GM23248 (cell line): ENCODE data around the gene IRF3. TPM values are rescaled to one million over a fixed set of nuclear protein-coding genes. Genes with fewer than 3 reads are reported as not detected.
"Not testable (repeated sequence)": the region's sequence is repeated elsewhere in the genome, so short reads cannot be mapped to it uniquely, and the experiment has no call there.

ENCODE experiments used
- DNase-seq: peaks from one replicate; pipeline ENCODE4 v3.0.0-alpha.2; 2015
- H2AFZ ChIP-seq: fragments of 200-600 bp; sonication (generic); 2 replicates; pipeline ENCODE4 v1.6.1; 2016; ENCODE audit warnings: antibody characterized with exemption
- H3F3A ChIP-seq: fragments of 200-600 bp; sonication (generic); 2 replicates; pipeline ENCODE4 v1.6.1; 2016; ENCODE audit warnings: mild to moderate bottlenecking, antibody characterized with exemption, mixed run types; ENCODE audit not compliant: insufficient read depth
- H3K27ac ChIP-seq: fragments of 200-600 bp; sonication (generic); 2 replicates; pipeline ENCODE4 v1.5.1; 2016; ENCODE audit warnings: mild to moderate bottlenecking
- H3K27me3 ChIP-seq: fragments of 200-600 bp; sonication (generic); replicated peaks from 2 replicates; pipeline ENCODE4 v1.6.1; 2016; ENCODE audit warnings: mild to moderate bottlenecking; ENCODE audit not compliant: insufficient read depth
- H3K36me3 ChIP-seq: fragments of 200-600 bp; sonication (generic); 2 replicates; pipeline ENCODE4 v1.6.1; 2016; ENCODE audit warnings: low read depth, mild to moderate bottlenecking
- H3K4me1 ChIP-seq: fragments of 200-600 bp; sonication (generic); 2 replicates; pipeline ENCODE4 v1.6.1; 2016; ENCODE audit warnings: mild to moderate bottlenecking; ENCODE audit not compliant: insufficient read depth
- H3K4me2 ChIP-seq: fragments of 200-600 bp; sonication (generic); one replicate; pipeline ENCODE4 v1.6.1; 2016; ENCODE audit warnings: mild to moderate bottlenecking; ENCODE audit not compliant: unreplicated experiment
- H3K4me3 ChIP-seq: fragments of 200-600 bp; sonication (generic); 2 replicates; pipeline ENCODE4 v1.5.1; 2016; ENCODE audit warnings: mild to moderate bottlenecking
- H3K79me2 ChIP-seq: fragments of 200-600 bp; sonication (generic); 2 replicates; pipeline ENCODE4 v1.6.1; 2016; ENCODE audit warnings: mild to moderate bottlenecking; ENCODE audit not compliant: insufficient read depth
- H3K9ac ChIP-seq: fragments of 200-600 bp; sonication (generic); 2 replicates; pipeline ENCODE4 v1.6.1; 2016; ENCODE audit warnings: mild to moderate bottlenecking
- H3K9me2 ChIP-seq: fragments of 200-600 bp; sonication (generic); 2 replicates; pipeline ENCODE4 v1.6.1; 2016; ENCODE audit warnings: mixed run types, mild to moderate bottlenecking, moderate library complexity; ENCODE audit not compliant: insufficient read depth
- H3K9me3 ChIP-seq: fragments of 200-600 bp; sonication (generic); one replicate; pipeline ENCODE4 v1.6.1; 2017; ENCODE audit warnings: low read depth
- H4K20me1 ChIP-seq: fragments of 200-600 bp; sonication (generic); 2 replicates; pipeline ENCODE4 v1.6.0; 2016; ENCODE audit not compliant: insufficient read depth
- EZH2 ChIP-seq: fragments of 200-600 bp; sonication (generic); IDR thresholded peaks from 2 replicates; pipeline ENCODE4 v1.6.1; 2018; ENCODE audit warnings: antibody characterized with exemption, mild to moderate bottlenecking; ENCODE audit not compliant: insufficient read depth, poor library complexity, severe bottlenecking
- EZH2phosphoT487 ChIP-seq: fragments of 200-600 bp; sonication (generic); IDR thresholded peaks from 2 replicates; pipeline ENCODE4 v1.6.1; 2018; ENCODE audit warnings: antibody characterized with exemption, moderate library complexity, mild to moderate bottlenecking, low read depth; ENCODE audit not compliant: insufficient read depth
- WGBS, 2 experiments: methylation state at CpG; one replicate each; pipeline ENCODE4 v1.1.6; 2015 to 2017; ENCODE audit warnings: low lambda C conversion rate in 2 of 2, low coverage in 1 of 2; ENCODE audit errors: missing lambda C conversion rate in 2 of 2; 5-methylcytosine and 5-hydroxymethylcytosine counted together
- in situ Hi-C: fragments of 300-500 bp; cut with MboI; formaldehyde crosslinking; loops from 2 replicates; pipeline ENCODE4 v1.15.0; 2020
- polyA plus RNA-seq: library from polyadenylated mRNA; unstranded; fragments of >200 nt; fragmentation: Nextera tagmentation; extraction: Ambion mirVana; gene quantifications from 2 replicates; pipeline ENCODE4 v1.2.1, GENCODE V29; 2016
- total RNA-seq: library from RNA; depleted of rRNA; stranded (reverse); fragments of >200 nt; shearing (Covaris generic); gene quantifications from 2 replicates; pipeline ENCODE4 v1.2.3, GENCODE V29; 2014

Gene IRF3
- total and polyA plus RNA-seq, 2 experiments from 2014 or later: 28.6 to 50.0 TPM

DNA sequence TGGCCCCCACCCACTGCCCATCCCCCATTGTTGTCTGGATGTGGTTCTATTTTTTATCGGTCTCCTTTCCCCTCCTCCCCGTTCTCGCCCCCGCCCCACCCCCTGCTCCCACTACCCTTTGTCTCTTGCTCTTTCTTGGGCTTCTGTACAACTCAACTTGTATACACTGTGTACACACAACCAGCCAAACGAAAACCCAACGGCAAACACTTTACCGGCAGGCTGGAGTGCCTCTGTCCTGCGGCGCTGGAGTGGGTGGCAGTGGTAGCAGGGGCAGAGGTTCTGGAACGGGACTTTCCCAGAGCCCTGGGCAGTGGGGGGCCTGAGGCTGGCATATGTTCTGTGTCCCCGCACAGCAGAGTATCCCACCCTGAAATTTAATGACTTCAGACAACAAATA is 39.4 kb downstream of the IRF3 start:
- peaks cover 9% of the 10 kb centered on the region for H3K4me1 ChIP-seq
- no peak for DNase-seq
- H3K4me2 ChIP-seq: no peak overlapping the region
- H3K9me3 ChIP-seq: no peaks in the 10 kb centered on the region
- in situ Hi-C loops: no loop called here
- WGBS, 2 experiments: 84 to 86% methylated on average over 7 to 11 of the region's 11 CpGs
- H3K27me3 ChIP-seq: no peaks in the 10 kb centered on the region
- H3K36me3 ChIP-seq: no peaks in the 10 kb centered on the region; the same call in 1 of the 2 replicates
- no peak overlapping the region for H2AFZ ChIP-seq
- no peak for TF ChIP-seq EZH2phosphoT487
- TF ChIP-seq EZH2: no peak
- peaks cover 21% of the 10 kb centered on the region for H3F3A ChIP-seq
- no peak overlapping the region for H3K4me3 ChIP-seq
- H3K9me2 ChIP-seq: no peaks in the 10 kb centered on the region
- no peak overlapping the region for H3K27ac ChIP-seq
- no peak overlapping the region for H3K9ac ChIP-seq
- no peaks in the 10 kb centered on the region for H4K20me1 ChIP-seq
- H3K79me2 ChIP-seq: 0 out of 2 replicates have a peak, but pooled peaks cover 4% of the 10 kb centered on the region

DNA sequence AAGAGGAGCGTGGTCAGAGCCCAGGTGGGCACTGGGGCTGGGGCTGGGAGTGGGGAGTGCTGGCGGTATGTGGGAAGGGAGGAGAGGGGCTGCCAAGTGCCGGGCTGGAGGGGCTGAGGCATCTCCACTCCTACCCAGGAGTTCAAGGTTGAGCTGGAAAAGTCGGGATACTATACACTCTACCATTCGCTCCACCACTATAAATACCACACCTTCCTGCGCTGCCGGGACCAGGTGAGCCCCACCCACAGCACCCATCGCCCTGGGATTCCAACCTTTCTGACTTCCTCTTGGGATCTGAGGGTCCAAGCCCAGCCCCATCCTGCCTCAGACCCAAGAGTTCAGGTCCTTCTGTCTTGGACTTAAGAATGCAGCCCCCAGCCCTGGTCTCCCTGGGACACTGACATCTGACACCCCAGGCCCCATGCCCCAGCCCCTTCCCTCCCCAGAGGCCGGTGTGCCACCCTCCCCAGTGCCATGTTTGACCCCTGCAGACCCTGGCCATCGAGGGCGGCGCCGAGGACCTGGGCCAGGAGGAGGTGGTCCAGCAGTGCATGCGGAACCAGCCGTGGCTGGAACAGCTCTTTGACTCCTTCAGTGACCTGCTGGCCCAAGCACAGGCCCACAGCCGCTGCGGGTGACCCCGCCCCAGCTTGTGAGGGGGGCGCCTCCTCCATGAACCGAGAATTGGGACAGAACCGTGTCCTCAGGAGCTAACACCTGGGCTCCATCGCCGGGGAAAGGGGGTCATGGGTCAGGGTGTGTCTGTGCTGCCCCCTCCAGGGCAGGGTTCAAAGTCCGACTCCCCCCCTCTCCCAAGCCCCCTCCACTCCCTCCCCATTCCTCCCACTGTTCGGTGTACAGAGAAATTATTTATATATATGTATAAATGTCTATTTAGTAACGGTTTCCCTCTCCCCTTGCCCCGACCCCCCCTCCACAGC is 40.4 kb downstream of the IRF3 start:
- TF ChIP-seq EZH2phosphoT487: no peak
- H3K9me2 ChIP-seq: no peaks in the 10 kb centered on the region
- no peaks in the 10 kb centered on the region for H3K27me3 ChIP-seq
- H4K20me1 ChIP-seq: no peaks in the 10 kb centered on the region
- H3K79me2 ChIP-seq: 0 out of 2 replicates have a peak, but pooled peaks cover 6% of the 10 kb centered on the region
- no peak overlapping the region for H3K9ac ChIP-seq
- peaks cover under 1% of the 10 kb centered on the region; the same call in 1 of the 2 replicates for H3K4me1 ChIP-seq
- peaks cover 13% of the 10 kb centered on the region for H3F3A ChIP-seq
- no peak overlapping the region for H3K4me3 ChIP-seq
- H2AFZ ChIP-seq: no peak overlapping the region
- in situ Hi-C loops: no loop called here
- no peak overlapping the region for H3K27ac ChIP-seq
- DNase-seq: no peak
- H3K36me3 ChIP-seq: peaks cover 2% of the 10 kb centered on the region; the same call in 1 of the 2 replicates
- no peaks in the 10 kb centered on the region for H3K9me3 ChIP-seq
- WGBS, 2 experiments: 86 to 87% methylated on average over 17 to 27 of the region's 27 CpGs
- no peak overlapping the region for H3K4me2 ChIP-seq

DNA sequence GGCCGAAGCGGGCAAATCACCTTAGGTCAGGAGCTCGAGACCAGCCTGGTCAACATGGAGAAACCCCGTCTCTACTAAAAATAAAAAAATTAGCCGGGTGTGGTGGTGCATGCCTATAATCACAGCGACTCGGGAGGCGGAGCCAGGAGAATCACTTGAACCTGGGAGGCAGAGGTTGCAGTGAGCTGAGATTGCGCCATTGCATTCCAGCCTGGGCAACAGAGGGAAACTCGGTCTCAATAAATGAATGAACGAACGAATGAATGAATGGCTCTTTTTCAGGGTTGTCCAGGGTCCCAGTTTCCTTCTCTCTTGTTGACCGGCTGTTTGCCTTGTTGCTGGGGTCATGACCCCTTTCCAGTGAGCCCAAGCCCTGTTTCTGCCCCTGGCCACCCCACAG is 47.8 kb downstream of the IRF3 start:
- H3K27ac ChIP-seq, in situ Hi-C loops, H3K9me2 ChIP-seq, H3K9ac ChIP-seq, H4K20me1 ChIP-seq, H3K4me3 ChIP-seq, H2AFZ ChIP-seq, H3K9me3 ChIP-seq, DNase-seq, H3K27me3 ChIP-seq, H3K4me2 ChIP-seq: not testable (repeated sequence)
- WGBS, 2 experiments: 87 to 90% methylated on average over 13 of the region's 13 CpGs
- Histone ChIP-seq H3K79me2 (peaks cover 48% of the 10 kb centered on the region), H3K4me1 (peaks cover 19% of the 10 kb centered on the region), H3F3A (peaks cover 15% of the 10 kb centered on the region), H3K36me3 (peaks cover 13% of the 10 kb centered on the region)

DNA sequence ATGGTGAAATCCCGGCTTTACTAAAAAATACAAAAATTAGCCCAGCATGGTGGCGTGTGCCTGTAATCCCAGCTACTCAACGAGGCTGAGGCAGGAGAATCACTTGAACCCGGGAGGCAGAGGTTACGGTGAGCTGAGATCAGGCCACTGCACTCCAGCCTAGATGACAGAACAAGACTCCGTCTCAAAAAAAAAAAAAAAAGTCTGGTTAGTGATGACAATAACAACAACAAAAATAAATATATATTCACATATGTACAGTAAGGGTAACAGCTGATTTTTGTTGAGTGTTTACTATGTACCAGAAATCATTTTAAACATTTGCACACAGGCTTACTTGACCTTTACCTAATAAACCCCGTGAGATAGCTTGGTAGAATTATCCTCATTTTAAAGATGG is 48.7 kb downstream of the IRF3 start:
- Histone ChIP-seq H3K27ac (no peak overlapping the region), H3K9me2 (no peaks in the 10 kb centered on the region), H3K9me3 (no peaks in the 10 kb centered on the region), H2AFZ (no peak overlapping the region), H3K4me3 (no peak overlapping the region), H3K4me1 (peaks cover 25% of the 10 kb centered on the region), H3K36me3 (peaks cover 13% of the 10 kb centered on the region), H3F3A (peaks cover 19% of the 10 kb centered on the region), H3K79me2 (peaks cover 57% of the 10 kb centered on the region), H4K20me1 (no peaks in the 10 kb centered on the region), H3K4me2 (no peak overlapping the region), H3K9ac (no peak overlapping the region), H3K27me3 (no peaks in the 10 kb centered on the region)
- in situ Hi-C loops: no loop called here
- no peak for DNase-seq
- no peak for TF ChIP-seq EZH2
- TF ChIP-seq EZH2phosphoT487: no peak
- 91 to 94% methylated on average over 7 of the region's 7 CpGs for WGBS, 2 experiments
